ENCODE results near the gene PDLIM5. TPM values are rescaled to one million over a fixed set of nuclear protein-coding genes. Genes with fewer than 3 reads are reported as not detected.

The PDLIM5 gene
- total RNA-seq, 1 experiment from 2014 or later = 58.0 TPM

DNA sequence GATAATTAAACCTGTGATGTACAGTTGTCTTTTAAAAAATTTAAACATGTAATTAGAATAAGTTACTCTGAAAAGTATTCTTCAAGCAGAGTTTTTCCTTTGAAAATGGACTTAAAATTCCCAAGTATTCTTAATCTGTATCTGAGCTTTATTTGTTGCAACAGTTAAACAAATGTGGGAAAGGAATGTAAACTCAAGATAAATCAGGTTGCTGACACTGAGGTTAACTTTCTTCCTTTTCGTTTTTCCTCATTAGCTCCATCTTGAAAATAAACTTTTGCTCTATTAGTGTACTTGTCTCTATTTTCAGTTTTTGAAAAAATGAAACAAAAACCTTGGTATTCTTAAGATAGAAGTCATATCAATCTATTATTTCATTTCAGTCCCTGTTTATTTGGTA is 161.5 kb downstream of the PDLIM5 start:
- Histone ChIP-seq H3K9me3 (ENCODE audit: control insufficient read depth, low read depth, low read length) (no peaks in the 10 kb centered on the region), H3K18ac (ENCODE audit: insufficient read length, low read depth, low read length) (no peak overlapping the region), H3K27ac (ENCODE audit: insufficient read length, low read depth, low read length) (no peak overlapping the region), H3K27me3 (ENCODE audit: insufficient read depth, low read length) (no peaks in the 10 kb centered on the region), H3K4me1 (ENCODE audit: insufficient read depth, low read length) (no peaks in the 10 kb centered on the region), H2AFZ (ENCODE audit: low read length) (no peak overlapping the region), H4K5ac (ENCODE audit: insufficient read length, low read depth, low read length) (no peak overlapping the region), H3T11ph (ENCODE audit: low read length) (no peak overlapping the region), H2BK12ac (ENCODE audit: insufficient read length, low read depth, low read length) (no peak overlapping the region), H3K56ac (ENCODE audit: insufficient read length, low read depth, low read length) (no peak overlapping the region), H2BK15ac (ENCODE audit: low read depth, low read length) (no peak overlapping the region), H2BK5ac (ENCODE audit: insufficient read length, low read length) (no peak overlapping the region), H2AK5ac (ENCODE audit: insufficient read length, low read length) (no peak overlapping the region), H3K9ac (ENCODE audit: extremely low read depth, insufficient read length, low read length) (no peak overlapping the region), H4K91ac (ENCODE audit: insufficient read length, low read depth, low read length) (no peak overlapping the region), H3K14ac (ENCODE audit: insufficient read depth, low read length) (no peak overlapping the region), H3K79me1 (ENCODE audit: insufficient read depth, low read depth, low read length, poor library complexity, severe bottlenecking) (no peaks in the 10 kb centered on the region), H3K23me2 (ENCODE audit: insufficient read length, low read depth, low read length, poor library complexity, severe bottlenecking) (no peaks in the 10 kb centered on the region), H4K8ac (replicated peaks; ENCODE audit: insufficient read length, low read depth, low read length) (no peak overlapping the region), H4K20me1 (ENCODE audit: control insufficient read depth, insufficient read depth, insufficient read length) (no peaks in the 10 kb centered on the region), H3K79me2 (ENCODE audit: insufficient read depth, low read length) (no peaks in the 10 kb centered on the region), H3K4me2 (ENCODE audit: insufficient read depth, insufficient read length, low read length) (no peak overlapping the region), H2BK20ac (ENCODE audit: low read depth, low read length, poor library complexity, severe bottlenecking) (no peak overlapping the region), H2BK120ac (ENCODE audit: low read depth, low read length, poor library complexity, severe bottlenecking) (no peak overlapping the region), H3K4ac (ENCODE audit: low read depth, low read length) (no peak overlapping the region), H3K23ac (ENCODE audit: insufficient read length, low read depth, low read length) (no peak overlapping the region)
- no peaks in the 10 kb centered on the region for H3K4me1 Mint-ChIP-seq
- no peaks in the 10 kb centered on the region for H3K36me3 Mint-ChIP-seq (ENCODE audit: insufficient read depth in 1 of 3, low read depth in 3 of 3)
- no peak overlapping the region for H3K4me3 Mint-ChIP-seq
- no peaks in the 10 kb centered on the region for H3K27me3 Mint-ChIP-seq (ENCODE audit: low read depth)
- DNase-seq = no peak
- no peaks in the 10 kb centered on the region for H3K9me3 Mint-ChIP-seq
- no peak overlapping the region for H3K27ac Mint-ChIP-seq
- no CpG with 5 or more reads among the region's 1 CpG for WGBS (ENCODE audit: extremely low coverage, insufficient read length, low lambda C conversion rate)
- TF ChIP-seq, protein P1, sequence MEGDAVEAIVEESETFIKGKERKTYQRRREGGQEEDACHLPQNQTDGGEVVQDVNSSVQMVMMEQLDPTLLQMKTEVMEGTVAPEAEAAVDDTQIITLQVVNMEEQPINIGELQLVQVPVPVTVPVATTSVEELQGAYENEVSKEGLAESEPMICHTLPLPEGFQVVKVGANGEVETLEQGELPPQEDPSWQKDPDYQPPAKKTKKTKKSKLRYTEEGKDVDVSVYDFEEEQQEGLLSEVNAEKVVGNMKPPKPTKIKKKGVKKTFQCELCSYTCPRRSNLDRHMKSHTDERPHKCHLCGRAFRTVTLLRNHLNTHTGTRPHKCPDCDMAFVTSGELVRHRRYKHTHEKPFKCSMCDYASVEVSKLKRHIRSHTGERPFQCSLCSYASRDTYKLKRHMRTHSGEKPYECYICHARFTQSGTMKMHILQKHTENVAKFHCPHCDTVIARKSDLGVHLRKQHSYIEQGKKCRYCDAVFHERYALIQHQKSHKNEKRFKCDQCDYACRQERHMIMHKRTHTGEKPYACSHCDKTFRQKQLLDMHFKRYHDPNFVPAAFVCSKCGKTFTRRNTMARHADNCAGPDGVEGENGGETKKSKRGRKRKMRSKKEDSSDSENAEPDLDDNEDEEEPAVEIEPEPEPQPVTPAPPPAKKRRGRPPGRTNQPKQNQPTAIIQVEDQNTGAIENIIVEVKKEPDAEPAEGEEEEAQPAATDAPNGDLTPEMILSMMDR (conservative IDR thresholded peaks at IDR 0.05) = no peak

All from H9 (cell line).